ENCODE results near the gene TBC1D4. TPM values are rescaled to one million over a fixed set of nuclear protein-coding genes. Genes with fewer than 3 reads are reported as not detected.

TBC1D4 gene
- total and polyA plus RNA-seq, 9 of the 15 experiments (the other 6 are each of a cell fraction or from before 2014, with no cell fraction given), result 2.8 to 12.3 (median 7.0) TPM

DNA sequence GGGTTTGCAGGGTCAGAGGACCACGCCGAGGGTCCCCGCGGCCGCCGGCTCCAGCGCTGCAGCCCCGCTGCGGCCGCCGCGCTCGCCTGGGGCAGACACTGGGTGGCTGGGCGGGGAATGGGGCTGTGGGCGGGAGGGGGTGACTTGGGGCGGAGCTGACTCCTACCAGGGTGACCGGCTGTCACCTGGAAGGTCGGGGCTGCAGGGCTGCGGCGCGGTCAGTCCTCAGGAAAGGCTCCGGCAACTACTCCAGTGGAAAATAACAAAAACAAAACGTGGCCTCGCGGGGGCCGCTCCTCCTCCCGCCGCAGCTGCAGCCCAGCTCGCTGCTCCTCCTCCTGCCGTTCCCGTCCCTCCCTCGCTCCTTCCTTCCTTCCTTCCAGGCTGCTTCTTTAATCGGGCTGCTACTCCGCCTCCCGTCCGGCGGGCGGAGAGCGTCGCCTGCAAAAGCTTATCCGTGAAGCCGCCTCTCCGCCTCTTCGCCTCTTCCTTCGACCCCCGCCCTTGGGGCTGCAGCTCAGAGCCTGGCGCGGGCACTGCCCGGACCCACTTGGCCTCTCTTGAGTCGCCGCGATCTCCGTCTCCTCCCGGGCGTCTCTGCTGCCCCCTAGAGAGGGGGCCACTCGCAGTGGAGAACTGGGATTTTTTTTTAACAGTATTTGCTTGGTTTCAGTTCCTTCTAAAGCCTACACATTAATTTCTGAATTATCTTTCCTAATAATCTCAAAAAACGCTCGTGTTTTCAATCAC lies at the start of gene TBC1D4 (continued):
- TF ChIP-seq MECOM (CRISPR knock-in tag; IDR thresholded peaks at IDR 0.05), result no peak
- TF ChIP-seq TEAD2 (tag; IDR thresholded peaks at IDR 0.05), result no peak
- peak; percentile 56 to 64 for TF ChIP-seq RAD21 (CRISPR knock-in tag; conservative IDR thresholded peaks at IDR 0.05 in 1 of 2, IDR thresholded peaks at IDR 0.05 in 1 of 2)
- no peak for TF ChIP-seq LEF1 (IDR thresholded peaks at IDR 0.05)
- no peak for TF ChIP-seq ZBTB17 (CRISPR knock-in tag; IDR thresholded peaks at IDR 0.05)
- TF ChIP-seq, protein P1, sequence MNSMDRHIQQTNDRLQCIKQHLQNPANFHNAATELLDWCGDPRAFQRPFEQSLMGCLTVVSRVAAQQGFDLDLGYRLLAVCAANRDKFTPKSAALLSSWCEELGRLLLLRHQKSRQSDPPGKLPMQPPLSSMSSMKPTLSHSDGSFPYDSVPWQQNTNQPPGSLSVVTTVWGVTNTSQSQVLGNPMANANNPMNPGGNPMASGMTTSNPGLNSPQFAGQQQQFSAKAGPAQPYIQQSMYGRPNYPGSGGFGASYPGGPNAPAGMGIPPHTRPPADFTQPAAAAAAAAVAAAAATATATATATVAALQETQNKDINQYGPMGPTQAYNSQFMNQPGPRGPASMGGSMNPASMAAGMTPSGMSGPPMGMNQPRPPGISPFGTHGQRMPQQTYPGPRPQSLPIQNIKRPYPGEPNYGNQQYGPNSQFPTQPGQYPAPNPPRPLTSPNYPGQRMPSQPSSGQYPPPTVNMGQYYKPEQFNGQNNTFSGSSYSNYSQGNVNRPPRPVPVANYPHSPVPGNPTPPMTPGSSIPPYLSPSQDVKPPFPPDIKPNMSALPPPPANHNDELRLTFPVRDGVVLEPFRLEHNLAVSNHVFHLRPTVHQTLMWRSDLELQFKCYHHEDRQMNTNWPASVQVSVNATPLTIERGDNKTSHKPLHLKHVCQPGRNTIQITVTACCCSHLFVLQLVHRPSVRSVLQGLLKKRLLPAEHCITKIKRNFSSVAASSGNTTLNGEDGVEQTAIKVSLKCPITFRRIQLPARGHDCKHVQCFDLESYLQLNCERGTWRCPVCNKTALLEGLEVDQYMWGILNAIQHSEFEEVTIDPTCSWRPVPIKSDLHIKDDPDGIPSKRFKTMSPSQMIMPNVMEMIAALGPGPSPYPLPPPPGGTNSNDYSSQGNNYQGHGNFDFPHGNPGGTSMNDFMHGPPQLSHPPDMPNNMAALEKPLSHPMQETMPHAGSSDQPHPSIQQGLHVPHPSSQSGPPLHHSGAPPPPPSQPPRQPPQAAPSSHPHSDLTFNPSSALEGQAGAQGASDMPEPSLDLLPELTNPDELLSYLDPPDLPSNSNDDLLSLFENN (IDR thresholded peaks at IDR 0.05; ENCODE audit: low read depth in 2 of 2, low read length in 2 of 2), result no peak
- TF ChIP-seq MCM3 (IDR thresholded peaks at IDR 0.05), result no peak
- no peak for TF ChIP-seq NCOA6 (IDR thresholded peaks at IDR 0.05)
- TF ChIP-seq ZNF274 (IDR thresholded peaks at IDR 0.05; ENCODE audit: borderline replicate concordance, low read depth, low read length), result no peak
- no peak for TF ChIP-seq ZNF655 (CRISPR knock-in tag; IDR thresholded peaks at IDR 0.05)
- TF ChIP-seq MGA (IDR thresholded peaks at IDR 0.05), result peak; percentile 24; the same call in 1 of the 2 replicates
- TF ChIP-seq BDP1 (IDR thresholded peaks at IDR 0.05; ENCODE audit: insufficient read depth, insufficient read length), result no peak

All from K562 (cell line).